HG03039 (cell line): Measurements from ENCODE around the gene EME1.
A peak's percentile ranks its signal among the peaks of the same experiment; 100 is the strongest.
"Not testable (repeated sequence)": the region's sequence is repeated elsewhere in the genome, so short reads cannot be mapped to it uniquely, and the experiment has no call there.

Experiments
- ATAC-seq: cut with Tn5 transposase; IDR thresholded peaks from one replicate; pipeline ENCODE4 v1.9.1; 2021; ENCODE audit warnings: mild to moderate bottlenecking, moderate library complexity; ENCODE audit not compliant: unreplicated experiment

Gene EME1

GRCh38 chr17:50372758-50373556, at the start of gene EME1, which contains the start of gene MRPL27:
Gene EME1 (plus strand): TSS chr17:50373229. CDS start chr17:50375209, 1,980 bp downstream.
Gene MRPL27 (minus strand): TSS chr17:50373184. CDS start chr17:50373170, 14 bp downstream.
- ATAC-seq: peak; percentile 79

- ATAC-seq: no peak
Measured at GRCh38 chr17:50325906-50326305, 47.1 kb upstream of the EME1 start.

GRCh38 chr17:50326831-50327364, 46.1 kb upstream of the EME1 start:
- ATAC-seq: no peak

- no peak for ATAC-seq
Measured at GRCh38 chr17:50328363-50329325, 44.4 kb upstream of the EME1 start.

GRCh38 chr17:50329716-50330115, 43.3 kb upstream of the EME1 start:
- no peak for ATAC-seq

- no peak for ATAC-seq
Measured at GRCh38 chr17:50330151-50330775, 42.8 kb upstream of the EME1 start.

GRCh38 chr17:50331085-50331791, 41.8 kb upstream of the EME1 start:
- no peak for ATAC-seq

- ATAC-seq: no peak
Measured at GRCh38 chr17:50332196-50332595, 40.8 kb upstream of the EME1 start.

- not testable (repeated sequence) for ATAC-seq
Measured at GRCh38 chr17:50333291-50334057, 39.6 kb upstream of the EME1 start.

GRCh38 chr17:50337956-50338355, 35.1 kb upstream of the EME1 start:
- no peak for ATAC-seq

GRCh38 chr17:50338645-50339044, 34.4 kb upstream of the EME1 start:
- ATAC-seq: no peak

- no peak for ATAC-seq
Measured at GRCh38 chr17:50339381-50339780, 33.6 kb upstream of the EME1 start.

GRCh38 chr17:50344731-50345365, 28.2 kb upstream of the EME1 start:
- no peak for ATAC-seq

GRCh38 chr17:50345432-50346312, 27.4 kb upstream of the EME1 start, which contains the start of gene XYLT2:
Gene XYLT2 (plus strand): TSS chr17:50346126. CDS start chr17:50346141, 15 bp downstream.
- peak; percentile 65 for ATAC-seq

GRCh38 chr17:50346313-50347116, 26.5 kb upstream of the EME1 start:
- ATAC-seq: peak; percentile 43

GRCh38 chr17:50347117-50347893, 25.7 kb upstream of the EME1 start:
- no peak for ATAC-seq
